Activated T-helper 17 cell treated with anti-CD3 and anti-CD28 coated beads, Interleukin-2, amount 50 U/mL, for 72 hours (primary cell): Measurements from ENCODE around the gene OTOP3. TPM values are rescaled to one million over a fixed set of nuclear protein-coding genes. Genes with fewer than 3 reads are reported as not detected.
"Not testable (repeated sequence)": the region's sequence is repeated elsewhere in the genome, so short reads cannot be mapped to it uniquely, and the experiment has no call there.

ENCODE experiments used
- ATAC-seq: fragments of 150-1000 bp; cut with Tn5 transposase; replicated peaks from 2 replicates; pipeline ENCODE4 v1.10.0; 2021; ENCODE audit warnings: mild to moderate bottlenecking, moderate library complexity
- H3K27ac Mint-ChIP-seq: one replicate; pipeline ENCODE4 v1.8.0; 2022; ENCODE audit warnings: mixed read lengths
- H3K27me3 Mint-ChIP-seq: one replicate; pipeline ENCODE4 v1.8.0; 2022; ENCODE audit warnings: mixed read lengths
- H3K36me3 Mint-ChIP-seq: one replicate; pipeline ENCODE4 v1.8.0; 2022; ENCODE audit warnings: low read depth, mild to moderate bottlenecking, mixed read lengths
- H3K4me1 Mint-ChIP-seq: one replicate; pipeline ENCODE4 v1.8.0; 2022; ENCODE audit warnings: mixed read lengths
- H3K4me3 Mint-ChIP-seq: one replicate; pipeline ENCODE4 v1.8.0; 2022; ENCODE audit warnings: mild to moderate bottlenecking, mixed read lengths
- H3K9me3 Mint-ChIP-seq: one replicate; pipeline ENCODE4 v1.8.0; 2022; ENCODE audit warnings: mixed read lengths
- total RNA-seq, 2 donors: library from RNA; stranded (reverse); gene quantifications; one replicate each; pipeline ENCODE4 v1.2.3, GENCODE V29; 2022

OTOP3 gene
- total RNA-seq, 2 donors from 2014 or later: not detected

GRCh38 chr17:74957935-74958740 lies 22.4 kb downstream of the OTOP3 start:
- Mint-ChIP-seq H3K36me3 (no peaks in the 10 kb centered on the region), H3K4me3 (no peak overlapping the region), H3K27me3 (no peaks in the 10 kb centered on the region), H3K4me1 (peaks cover 4% of the 10 kb centered on the region), H3K27ac (no peak overlapping the region), H3K9me3 (no peaks in the 10 kb centered on the region)
- ATAC-seq: peak; percentile 49

DNA sequence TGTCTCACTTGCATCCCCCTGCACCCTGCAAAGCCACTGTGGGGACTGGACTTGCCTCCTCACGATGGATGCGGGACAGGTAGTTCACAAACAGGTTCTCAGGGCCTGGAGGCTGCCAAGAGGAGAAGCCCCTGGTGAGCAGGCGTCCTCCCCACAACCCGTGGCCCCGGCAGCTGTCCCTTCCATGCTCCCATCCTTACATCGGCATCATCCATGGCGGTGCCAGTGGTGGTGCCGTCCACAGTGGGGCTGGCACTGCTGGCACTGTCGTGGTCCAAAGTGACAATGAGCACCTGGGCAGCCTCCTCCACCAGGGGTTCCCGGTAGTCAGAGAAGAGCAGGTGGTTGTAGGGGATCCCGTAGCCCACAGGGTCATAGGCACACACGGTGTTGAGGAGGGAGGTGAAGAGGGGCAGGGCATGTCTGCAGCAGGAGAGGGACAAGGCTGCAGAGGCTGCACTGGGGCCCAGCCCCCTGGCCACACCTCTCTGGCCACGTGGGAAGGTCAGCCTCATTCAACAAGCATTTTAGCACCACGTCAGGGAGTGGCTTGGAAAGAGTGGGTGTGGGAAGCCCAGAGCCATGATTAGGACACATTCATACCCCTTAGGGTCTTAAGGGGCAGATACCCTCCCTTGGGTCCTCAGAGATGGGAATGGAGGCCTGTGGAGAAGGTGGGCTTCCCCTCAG lies 24.3 kb downstream of the OTOP3 start:
- no peak for ATAC-seq
- no peaks in the 10 kb centered on the region for H3K9me3 Mint-ChIP-seq
- no peaks in the 10 kb centered on the region for H3K27me3 Mint-ChIP-seq
- H3K4me3 Mint-ChIP-seq: no peak overlapping the region
- H3K27ac Mint-ChIP-seq: no peak overlapping the region
- peaks cover 4% of the 10 kb centered on the region for H3K4me1 Mint-ChIP-seq
- H3K36me3 Mint-ChIP-seq: no peaks in the 10 kb centered on the region

- Mint-ChIP-seq H3K27ac (no peak overlapping the region), H3K4me1 (peaks cover 4% of the 10 kb centered on the region)
Observed at GRCh38 chr17:74960570-74961342, 25.1 kb downstream of the OTOP3 start.

GRCh38 chr17:74961657-74962350 lies 26.1 kb downstream of the OTOP3 start:
- Mint-ChIP-seq H3K4me3 (no peak overlapping the region), H3K27ac (no peak overlapping the region), H3K9me3 (no peaks in the 10 kb centered on the region), H3K4me1 (peaks cover 4% of the 10 kb centered on the region), H3K27me3 (no peaks in the 10 kb centered on the region), H3K36me3 (no peaks in the 10 kb centered on the region)
- ATAC-seq: peak; percentile 90

More at GRCh38 chr17:74960570-74961342, 25.1 kb downstream of the OTOP3 start:
- Mint-ChIP-seq H3K36me3 (no peaks in the 10 kb centered on the region), H3K9me3 (no peaks in the 10 kb centered on the region), H3K4me3 (no peak overlapping the region), H3K27me3 (no peaks in the 10 kb centered on the region)
- peak; percentile 45 for ATAC-seq

- Mint-ChIP-seq H3K4me3 (no peak overlapping the region), H3K36me3 (no peaks in the 10 kb centered on the region), H3K27ac (no peak overlapping the region), H3K27me3 (no peaks in the 10 kb centered on the region), H3K4me1 (peaks cover 4% of the 10 kb centered on the region), H3K9me3 (no peaks in the 10 kb centered on the region)
- ATAC-seq: no peak
Observed at GRCh38 chr17:74962622-74963394, 27.1 kb downstream of the OTOP3 start.

GRCh38 chr17:74963656-74964055 lies 28.0 kb downstream of the OTOP3 start:
- Mint-ChIP-seq H3K4me1 (peaks cover 4% of the 10 kb centered on the region), H3K27me3 (no peaks in the 10 kb centered on the region), H3K4me3 (no peak overlapping the region), H3K36me3 (no peaks in the 10 kb centered on the region), H3K9me3 (no peaks in the 10 kb centered on the region), H3K27ac (no peak overlapping the region)
- no peak for ATAC-seq

- ATAC-seq: no peak
- H3K27me3 Mint-ChIP-seq: no peaks in the 10 kb centered on the region
- H3K4me1 Mint-ChIP-seq: peaks cover 4% of the 10 kb centered on the region
- no peak overlapping the region for H3K4me3 Mint-ChIP-seq
- no peak overlapping the region for H3K27ac Mint-ChIP-seq
- no peaks in the 10 kb centered on the region for H3K36me3 Mint-ChIP-seq
- no peaks in the 10 kb centered on the region for H3K9me3 Mint-ChIP-seq
Observed at GRCh38 chr17:74964246-74964761, 28.6 kb downstream of the OTOP3 start.

- peaks cover 4% of the 10 kb centered on the region for H3K4me1 Mint-ChIP-seq
- no peak for ATAC-seq
- H3K27ac Mint-ChIP-seq: no peak overlapping the region
- H3K4me3 Mint-ChIP-seq: no peak overlapping the region
- no peaks in the 10 kb centered on the region for H3K27me3 Mint-ChIP-seq
- H3K9me3 Mint-ChIP-seq: no peaks in the 10 kb centered on the region
- H3K36me3 Mint-ChIP-seq: no peaks in the 10 kb centered on the region
Observed at GRCh38 chr17:74964988-74965622, 29.4 kb downstream of the OTOP3 start.

- no peaks in the 10 kb centered on the region for H3K36me3 Mint-ChIP-seq
- ATAC-seq: no peak
- H3K9me3 Mint-ChIP-seq: no peaks in the 10 kb centered on the region
- peaks cover 5% of the 10 kb centered on the region for H3K4me1 Mint-ChIP-seq
- H3K27me3 Mint-ChIP-seq: peaks cover 6% of the 10 kb centered on the region
- no peak overlapping the region for H3K4me3 Mint-ChIP-seq
- H3K27ac Mint-ChIP-seq: no peak overlapping the region
Observed at GRCh38 chr17:74968361-74968780, 32.7 kb downstream of the OTOP3 start.

DNA sequence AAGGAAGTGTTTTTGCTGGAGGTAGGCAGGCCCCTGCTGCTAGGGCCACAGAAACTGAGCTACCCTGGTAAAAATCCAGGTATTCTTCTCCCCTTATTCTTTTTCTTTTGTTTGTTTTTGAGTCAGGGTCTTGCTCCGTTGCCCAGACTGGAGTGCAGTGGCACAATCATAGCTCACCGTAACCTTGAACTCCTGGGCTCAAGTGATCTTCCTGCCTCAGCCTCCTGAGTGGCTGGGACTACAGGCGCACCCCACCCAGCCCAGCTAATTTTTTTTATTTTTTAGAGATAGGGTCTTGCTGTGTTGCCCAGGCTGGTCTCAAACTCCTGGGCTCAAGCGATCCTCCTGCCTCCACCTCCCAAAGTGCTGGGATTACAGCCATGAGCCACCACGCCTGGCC lies 33.8 kb downstream of the OTOP3 start:
- H3K27me3 Mint-ChIP-seq, H3K4me1 Mint-ChIP-seq, H3K4me3 Mint-ChIP-seq, H3K27ac Mint-ChIP-seq, H3K9me3 Mint-ChIP-seq, ATAC-seq, H3K36me3 Mint-ChIP-seq: not testable (repeated sequence)

DNA sequence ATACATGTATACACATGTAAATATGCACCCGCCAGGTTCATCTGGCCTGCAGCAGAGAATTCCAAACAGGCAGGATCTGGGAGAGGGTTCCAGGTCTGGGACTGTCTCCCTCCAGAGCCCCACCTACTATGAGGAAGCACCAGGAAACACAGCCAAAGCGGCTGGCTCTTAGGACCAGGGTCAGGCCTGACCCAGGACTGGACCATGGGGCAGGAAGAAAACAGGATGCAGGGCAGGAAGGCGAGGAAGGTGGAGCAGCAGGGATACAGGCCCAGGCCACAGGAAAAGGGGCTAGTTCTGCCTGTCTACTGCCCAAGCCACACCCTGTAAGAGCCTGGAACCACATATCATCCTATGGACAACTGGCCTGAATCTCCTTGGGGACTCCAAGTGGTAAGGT lies 34.7 kb downstream of the OTOP3 start:
- Mint-ChIP-seq H3K27ac (no peak overlapping the region), H3K4me3 (no peak overlapping the region), H3K4me1 (peaks cover 5% of the 10 kb centered on the region), H3K36me3 (no peaks in the 10 kb centered on the region), H3K9me3 (no peaks in the 10 kb centered on the region), H3K27me3 (peaks cover 6% of the 10 kb centered on the region)
- ATAC-seq: no peak

GRCh38 chr17:74971069-74971841 lies 35.6 kb downstream of the OTOP3 start:
- Mint-ChIP-seq H3K4me1 (peaks cover 5% of the 10 kb centered on the region), H3K36me3 (no peaks in the 10 kb centered on the region), H3K27ac (no peak overlapping the region), H3K27me3 (peaks cover 6% of the 10 kb centered on the region), H3K9me3 (no peaks in the 10 kb centered on the region), H3K4me3 (peak overlapping the region; percentile 90)
- ATAC-seq: no peak

DNA sequence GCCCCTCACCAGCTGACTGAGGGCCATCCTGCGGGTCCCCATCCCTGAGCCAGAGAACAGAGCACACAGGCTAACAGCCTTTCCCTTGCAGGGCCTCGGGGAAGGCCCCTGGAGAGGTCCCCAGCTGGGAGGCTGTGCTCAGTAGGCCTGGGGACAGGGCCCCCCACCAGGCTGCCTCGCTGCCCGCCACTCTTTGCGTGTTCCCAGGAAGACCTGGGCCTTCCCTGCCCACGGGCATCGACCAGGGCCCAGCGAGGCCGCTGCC lies 36.1 kb downstream of the OTOP3 start:
- Mint-ChIP-seq H3K36me3 (no peaks in the 10 kb centered on the region), H3K9me3 (no peaks in the 10 kb centered on the region), H3K4me3 (peak overlapping the region; percentile 90), H3K27ac (no peak overlapping the region), H3K4me1 (peaks cover 5% of the 10 kb centered on the region), H3K27me3 (peaks cover 6% of the 10 kb centered on the region)
- ATAC-seq: no peak
